ENCODE measurements around the gene ACP4.

- no peak for TF ChIP-seq CTCF (IDR thresholded peaks at IDR 0.05; ENCODE audit: low read length)
- no peak for TF ChIP-seq EZH2 (optimal IDR thresholded peaks at IDR 0.05; ENCODE audit: low read depth, low read length)
- no peak for TF ChIP-seq EZH2phosphoT487 (IDR thresholded peaks at IDR 0.05; ENCODE audit: low read length)
Observed at GRCh38 chr19:50799547-50799851, 9.3 kb downstream of the ACP4 start.

All from MM.1S (cell line).